Measurements from ENCODE around the gene FHIT.

GRCh38 chr3:60743631-60744164 is 507.6 kb downstream of the FHIT start:
- TF ChIP-seq POLR2A (IDR thresholded peaks at IDR 0.05; ENCODE audit: low read length) (no peak), GATA1 (IDR thresholded peaks at IDR 0.05; ENCODE audit: low read depth, low read length) (no peak)

Measured in erythroblast (primary cell).